ENCODE results near the gene MYH15.

The MYH15 gene

DNA sequence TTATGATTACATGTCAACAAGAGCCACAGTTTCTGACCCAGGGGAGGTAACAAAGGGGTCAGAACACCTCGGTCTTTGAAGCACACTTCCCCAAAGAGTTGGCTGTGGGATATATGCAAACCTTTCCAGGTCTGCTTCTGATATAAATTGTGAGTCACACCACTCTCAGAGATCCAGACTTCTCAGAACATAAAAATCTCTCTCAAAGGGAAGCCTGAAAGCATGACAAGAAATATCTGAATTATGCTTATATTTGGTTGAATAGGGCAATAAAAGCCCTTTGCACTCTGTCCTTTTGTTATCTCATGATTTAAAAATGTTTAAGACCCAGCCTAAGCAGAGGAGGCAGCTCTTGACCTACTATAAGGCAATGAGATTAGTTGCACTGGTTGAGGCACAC is 56.8 kb downstream of the MYH15 start:
- Histone ChIP-seq H3K4me3 (no peak overlapping the region), H3K9me3 (ENCODE audit: low read depth, low read length) (no peaks in the 10 kb centered on the region), H3K27ac (no peak overlapping the region), H3K36me3 (ENCODE audit: insufficient read depth, low read length) (no peaks in the 10 kb centered on the region), H3K9ac (ENCODE audit: insufficient read length) (no peak overlapping the region)
- DNase-seq (ENCODE audit: low read depth, low spot score), result no peak
- no peak for TF ChIP-seq EZH2 (IDR thresholded peaks at IDR 0.05)
- TF ChIP-seq FOXP2 (optimal IDR thresholded peaks at IDR 0.05; ENCODE audit: control extremely low read depth, extremely low read length, insufficient read depth), result no peak
- TF ChIP-seq POLR2AphosphoS5 (IDR thresholded peaks at IDR 0.05; ENCODE audit: borderline replicate concordance, low read depth, low read length), result no peak

DNA sequence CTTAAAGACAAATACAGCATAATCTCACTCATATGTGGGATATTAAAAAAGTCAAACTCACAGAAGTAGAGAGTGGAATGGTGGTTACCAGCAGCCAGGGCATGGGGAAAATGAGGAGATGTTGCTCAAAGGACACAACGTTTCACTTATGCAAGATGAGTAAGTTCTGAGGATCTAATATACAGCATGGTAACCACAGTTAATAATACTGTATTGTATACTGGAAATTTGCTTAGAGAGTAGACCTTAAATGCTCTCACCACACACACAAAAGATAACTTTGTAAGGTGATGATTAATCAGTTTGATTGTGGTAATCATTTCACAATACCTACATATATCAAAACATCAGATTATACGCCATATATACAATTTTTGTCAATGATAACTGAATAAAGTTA is 60.0 kb downstream of the MYH15 start:
- Histone ChIP-seq H3K27ac (no peak overlapping the region), H3K9ac (ENCODE audit: insufficient read length) (no peak overlapping the region), H3K36me3 (ENCODE audit: insufficient read depth, low read length) (no peaks in the 10 kb centered on the region), H3K9me3 (ENCODE audit: low read depth, low read length) (no peaks in the 10 kb centered on the region; the same call in 1 of the 2 replicates), H3K4me3 (no peak overlapping the region)
- TF ChIP-seq EZH2 (IDR thresholded peaks at IDR 0.05) (no peak), POLR2AphosphoS5 (IDR thresholded peaks at IDR 0.05; ENCODE audit: borderline replicate concordance, low read depth, low read length) (no peak), FOXP2 (optimal IDR thresholded peaks at IDR 0.05; ENCODE audit: control extremely low read depth, extremely low read length, insufficient read depth) (no peak)
- DNase-seq (ENCODE audit: low read depth, low spot score), result no peak

DNA sequence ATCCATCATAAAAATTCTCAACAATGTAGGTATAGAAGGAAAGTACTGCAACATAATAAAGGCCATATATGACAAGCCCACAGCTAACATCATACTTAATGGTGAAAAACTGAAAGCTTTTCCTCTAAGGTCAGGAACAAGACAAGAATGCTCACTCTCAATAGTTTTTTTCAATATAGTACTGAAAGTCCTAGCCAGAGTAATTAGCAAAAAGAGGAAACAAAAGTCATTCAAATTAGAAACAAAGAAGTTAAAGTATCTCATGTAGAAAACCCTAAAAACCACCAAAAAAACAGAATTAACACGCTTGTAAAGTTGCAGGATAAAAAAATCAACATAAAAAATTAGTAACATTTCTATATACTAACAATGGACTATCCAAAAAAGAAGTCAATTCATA is 61.8 kb downstream of the MYH15 start:
- H3K36me3 ChIP-seq (ENCODE audit: insufficient read depth, low read length), result no peaks in the 10 kb centered on the region
- TF ChIP-seq POLR2AphosphoS5 (IDR thresholded peaks at IDR 0.05; ENCODE audit: borderline replicate concordance, low read depth, low read length) (no peak), FOXP2 (optimal IDR thresholded peaks at IDR 0.05; ENCODE audit: control extremely low read depth, extremely low read length, insufficient read depth) (no peak), EZH2 (IDR thresholded peaks at IDR 0.05) (no peak)
- H3K4me3 ChIP-seq, result no peak overlapping the region
- H3K9me3 ChIP-seq (ENCODE audit: low read depth, low read length), result no peaks in the 10 kb centered on the region; the same call in 1 of the 2 replicates
- H3K27ac ChIP-seq, result no peak overlapping the region
- H3K9ac ChIP-seq (ENCODE audit: insufficient read length), result no peak overlapping the region
- no peak for DNase-seq (ENCODE audit: low read depth, low spot score)

DNA sequence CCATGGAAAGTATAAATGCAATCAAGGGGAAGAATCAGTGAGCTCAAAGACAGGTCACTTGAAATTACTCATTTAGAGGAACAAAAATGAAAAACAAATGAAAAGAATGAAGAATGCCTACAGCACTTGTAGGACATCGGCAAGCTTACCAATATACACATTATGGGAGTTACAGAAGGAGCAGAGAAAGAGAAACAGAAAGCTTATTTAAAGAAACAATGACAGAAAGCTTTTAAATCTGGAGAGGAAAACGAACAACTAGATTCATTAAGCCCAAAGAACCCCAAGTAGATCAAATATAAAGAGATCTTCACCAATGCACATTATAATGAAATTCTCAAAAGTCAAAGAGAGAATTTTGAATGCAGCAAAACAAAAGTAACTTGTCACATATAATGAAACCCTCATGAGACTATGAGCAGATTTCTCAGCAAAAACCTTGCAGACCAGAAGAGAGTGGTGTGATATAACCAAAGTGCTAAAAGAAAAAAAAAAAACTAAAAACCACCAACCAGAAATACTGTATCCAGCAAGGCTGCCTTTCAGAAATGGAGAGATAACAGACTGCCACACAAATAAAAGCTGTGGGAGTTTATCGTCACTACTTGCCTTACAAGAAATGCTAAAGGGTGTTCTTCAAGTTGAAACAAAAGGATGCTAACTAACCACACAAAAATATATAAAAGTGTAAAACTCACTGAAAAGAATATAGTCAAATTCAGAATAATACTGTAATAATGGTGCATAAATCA is 63.1 kb downstream of the MYH15 start:
- no peak for DNase-seq (ENCODE audit: low read depth, low spot score)
- Histone ChIP-seq H3K9ac (ENCODE audit: insufficient read length) (no peak overlapping the region), H3K36me3 (ENCODE audit: insufficient read depth, low read length) (no peaks in the 10 kb centered on the region), H3K9me3 (ENCODE audit: low read depth, low read length) (no peaks in the 10 kb centered on the region; the same call in 1 of the 2 replicates), H3K27ac (no peak overlapping the region), H3K4me3 (no peak overlapping the region)
- TF ChIP-seq FOXP2 (optimal IDR thresholded peaks at IDR 0.05; ENCODE audit: control extremely low read depth, extremely low read length, insufficient read depth) (no peak), EZH2 (IDR thresholded peaks at IDR 0.05) (no peak), POLR2AphosphoS5 (IDR thresholded peaks at IDR 0.05; ENCODE audit: borderline replicate concordance, low read depth, low read length) (no peak)

DNA sequence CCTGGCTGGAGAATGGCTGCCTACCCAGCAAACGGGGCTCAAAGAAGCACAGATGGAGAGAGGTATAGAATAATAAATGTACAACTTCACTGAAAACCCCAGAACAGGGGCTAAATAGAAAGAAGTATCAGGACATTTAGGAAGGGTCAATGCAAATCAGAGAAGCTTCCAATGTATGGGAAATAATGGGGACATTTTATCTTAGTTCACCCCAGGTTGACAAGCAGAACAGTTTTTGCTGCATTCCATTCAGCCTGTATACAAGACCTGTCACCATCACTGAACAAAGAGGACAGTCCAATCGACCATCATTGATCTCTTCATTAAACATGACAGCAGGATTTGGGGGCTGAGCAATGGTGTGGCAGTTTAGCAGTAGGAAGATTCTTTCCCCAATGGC is 68.1 kb downstream of the MYH15 start:
- no peaks in the 10 kb centered on the region; the same call in 1 of the 2 replicates for H3K9me3 ChIP-seq (ENCODE audit: low read depth, low read length)
- H3K4me3 ChIP-seq, result no peak overlapping the region; the same call in 1 of the 2 replicates
- no peak for DNase-seq (ENCODE audit: low read depth, low spot score)
- H3K9ac ChIP-seq (ENCODE audit: insufficient read length), result no peak overlapping the region
- peaks cover 15% of the 10 kb centered on the region; the same call in 1 of the 2 replicates for H3K36me3 ChIP-seq (ENCODE audit: insufficient read depth, low read length)
- H3K27ac ChIP-seq, result peak overlapping the region; percentile 98
- TF ChIP-seq FOXP2 (optimal IDR thresholded peaks at IDR 0.05; ENCODE audit: control extremely low read depth, extremely low read length, insufficient read depth) (no peak), POLR2AphosphoS5 (IDR thresholded peaks at IDR 0.05; ENCODE audit: borderline replicate concordance, low read depth, low read length) (no peak), EZH2 (IDR thresholded peaks at IDR 0.05) (no peak)

DNA sequence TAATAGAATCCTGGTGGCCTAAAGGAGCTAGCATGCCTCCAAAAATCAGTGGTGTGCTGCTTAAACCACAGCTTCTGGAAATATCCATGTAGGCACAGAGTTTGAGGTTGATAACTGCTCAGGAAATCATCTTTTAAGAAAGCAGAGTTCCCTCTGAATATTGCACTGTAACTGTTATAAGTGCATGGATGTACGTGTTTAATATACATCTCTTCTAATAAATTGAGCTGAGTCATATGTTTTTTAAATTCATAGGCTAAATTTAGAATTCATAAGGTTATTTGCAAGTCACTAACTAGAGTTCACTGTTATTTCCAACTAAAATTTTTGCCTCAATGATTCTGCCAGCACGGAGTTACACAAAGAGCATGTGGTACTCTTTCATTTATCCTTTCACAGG is 68.9 kb downstream of the MYH15 start:
- no peak for TF ChIP-seq FOXP2 (optimal IDR thresholded peaks at IDR 0.05; ENCODE audit: control extremely low read depth, extremely low read length, insufficient read depth)
- TF ChIP-seq EZH2 (IDR thresholded peaks at IDR 0.05), result no peak
- TF ChIP-seq POLR2AphosphoS5 (IDR thresholded peaks at IDR 0.05; ENCODE audit: borderline replicate concordance, low read depth, low read length), result no peak; the same call in 1 of the 2 replicates
- peak overlapping the region; percentile 98 for H3K27ac ChIP-seq
- H3K4me3 ChIP-seq, result peak overlapping the region; percentile 76
- peaks cover 15% of the 10 kb centered on the region; the same call in 1 of the 2 replicates for H3K36me3 ChIP-seq (ENCODE audit: insufficient read depth, low read length)
- no peaks in the 10 kb centered on the region for H3K9me3 ChIP-seq (ENCODE audit: low read depth, low read length)
- peak overlapping the region; percentile 70 for H3K9ac ChIP-seq (ENCODE audit: insufficient read length)
- DNase-seq (ENCODE audit: low read depth, low spot score), result peak; percentile 26

DNA sequence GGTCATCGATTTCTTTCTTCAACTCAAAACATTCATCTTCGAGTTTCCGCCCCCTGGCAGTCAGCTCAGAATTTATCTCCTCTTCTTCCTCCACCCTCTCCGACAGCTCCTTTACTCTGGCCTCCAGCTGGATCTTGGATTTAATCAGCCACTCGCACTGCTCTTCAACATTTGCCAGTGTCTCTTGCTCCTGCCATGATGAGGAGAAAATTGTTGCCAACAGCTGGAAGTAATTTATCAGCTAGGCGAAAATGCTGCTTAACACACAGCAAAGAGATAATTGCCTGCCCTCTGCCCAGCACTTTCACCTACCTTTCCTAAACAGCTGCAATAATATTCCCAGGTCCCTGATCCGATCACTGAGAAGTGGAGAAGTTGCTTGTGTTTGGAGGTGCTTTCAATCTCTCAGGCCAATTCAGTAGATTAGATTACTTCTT is 69.3 kb downstream of the MYH15 start:
- peak overlapping the region; percentile 98 for H3K27ac ChIP-seq
- no peaks in the 10 kb centered on the region for H3K9me3 ChIP-seq (ENCODE audit: low read depth, low read length)
- TF ChIP-seq POLR2AphosphoS5 (IDR thresholded peaks at IDR 0.05; ENCODE audit: borderline replicate concordance, low read depth, low read length) (peak; percentile 26; the same call in 1 of the 2 replicates), EZH2 (IDR thresholded peaks at IDR 0.05) (no peak), FOXP2 (optimal IDR thresholded peaks at IDR 0.05; ENCODE audit: control extremely low read depth, extremely low read length, insufficient read depth) (peak; percentile 27)
- H3K4me3 ChIP-seq, result peak overlapping the region; percentile 76
- peak; percentile 48 for DNase-seq (ENCODE audit: low read depth, low spot score)
- peak overlapping the region; percentile 70 for H3K9ac ChIP-seq (ENCODE audit: insufficient read length)
- peaks cover 15% of the 10 kb centered on the region; the same call in 1 of the 2 replicates for H3K36me3 ChIP-seq (ENCODE audit: insufficient read depth, low read length)

DNA sequence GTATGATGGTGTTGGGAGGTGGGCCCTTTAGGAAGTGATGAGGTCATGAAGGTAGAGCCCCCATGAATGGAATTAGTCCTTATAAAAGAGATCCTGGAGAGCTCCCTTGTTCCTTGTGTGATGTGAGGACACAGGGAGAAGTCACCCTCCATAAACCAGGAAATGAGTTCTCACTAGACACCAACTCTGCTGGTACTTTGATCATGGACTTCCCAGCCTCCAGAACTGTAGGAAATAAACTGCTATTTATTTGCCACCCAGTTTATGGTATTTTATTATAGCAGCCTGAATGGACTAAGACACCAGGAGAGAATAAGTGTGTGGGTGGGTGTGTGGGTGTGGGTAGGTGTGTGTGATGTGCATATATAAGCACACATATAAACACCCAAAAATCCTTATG is 71.9 kb downstream of the MYH15 start:
- H3K27ac ChIP-seq, result no peak overlapping the region
- no peak overlapping the region for H3K4me3 ChIP-seq
- H3K36me3 ChIP-seq (ENCODE audit: insufficient read depth, low read length), result peaks cover 15% of the 10 kb centered on the region; the same call in 1 of the 2 replicates
- no peaks in the 10 kb centered on the region for H3K9me3 ChIP-seq (ENCODE audit: low read depth, low read length)
- TF ChIP-seq POLR2AphosphoS5 (IDR thresholded peaks at IDR 0.05; ENCODE audit: borderline replicate concordance, low read depth, low read length) (no peak), FOXP2 (optimal IDR thresholded peaks at IDR 0.05; ENCODE audit: control extremely low read depth, extremely low read length, insufficient read depth) (no peak), EZH2 (IDR thresholded peaks at IDR 0.05) (no peak)
- no peak for DNase-seq (ENCODE audit: low read depth, low spot score)
- no peak overlapping the region for H3K9ac ChIP-seq (ENCODE audit: insufficient read length)

Measured in SK-N-MC (cell line).